Neuronal stem cell (in vitro differentiated cells): ENCODE measurements around the gene KLHDC8B.
"Not testable (repeated sequence)": the region's sequence is repeated elsewhere in the genome, so short reads cannot be mapped to it uniquely, and the experiment has no call there.

Experiments used
- DNase-seq: peaks from one replicate; pipeline ENCODE4 v3.0.0-alpha.2; 2013; ENCODE audit warnings: low spot score
- H2AFZ ChIP-seq: one replicate; pipeline ENCODE4 v1.6.1; 2013; ENCODE audit warnings: mild to moderate bottlenecking, low read length, inconsistent platforms
- H2AK5ac ChIP-seq: 2 replicates; pipeline ENCODE4 v1.6.1; 2013; ENCODE audit warnings: low read depth, mild to moderate bottlenecking, inconsistent platforms, low read length, moderate library complexity, mixed read lengths
- H2BK120ac ChIP-seq: 2 replicates; pipeline ENCODE4 v1.6.1; 2013; ENCODE audit warnings: low read depth, mild to moderate bottlenecking, inconsistent platforms, low read length, moderate library complexity, mixed read lengths
- H2BK12ac ChIP-seq: one replicate; pipeline ENCODE4 v1.6.1; 2013; ENCODE audit warnings: low read length, inconsistent platforms
- H2BK15ac ChIP-seq: 2 replicates; pipeline ENCODE4 v1.6.1; 2013; ENCODE audit warnings: mild to moderate bottlenecking, low read length, inconsistent platforms, mixed read lengths
- H2BK5ac ChIP-seq: one replicate; pipeline ENCODE4 v1.6.1; 2013; ENCODE audit warnings: inconsistent platforms, mild to moderate bottlenecking, low read length, moderate library complexity
- H3K14ac ChIP-seq: one replicate; pipeline ENCODE4 v1.6.1; 2013; ENCODE audit warnings: low read length, inconsistent platforms
- H3K18ac ChIP-seq: 2 replicates; pipeline ENCODE4 v1.6.1; 2013; ENCODE audit warnings: low read length, inconsistent platforms
- H3K23ac ChIP-seq: 2 replicates; pipeline ENCODE4 v1.6.1; 2013; ENCODE audit warnings: low read depth, mild to moderate bottlenecking, mixed read lengths, low read length, inconsistent platforms; ENCODE audit not compliant: poor library complexity
- H3K27ac ChIP-seq: replicated peaks from 3 replicates; pipeline ENCODE4 v1.5.1; 2013; ENCODE audit warnings: low read length, inconsistent platforms
- H3K27me3 ChIP-seq, 3 experiments: 2 replicates each; pipeline ENCODE4 v1.6.1; 2013; ENCODE audit warnings: low read length in 3 of 3, mild to moderate bottlenecking in 2 of 3, inconsistent platforms in 1 of 3, low read depth in 1 of 3, mixed read lengths in 1 of 3, moderate library complexity in 1 of 3; ENCODE audit not compliant: control insufficient read depth in 3 of 3, insufficient read depth in 3 of 3
- H3K36me3 ChIP-seq, 2 donors: replicated peaks in 1 of 2; 2 replicates each; pipeline ENCODE4 v1.6.1; 2013; ENCODE audit warnings: low read length in 2 of 2; ENCODE audit not compliant: control insufficient read depth in 2 of 2, insufficient read depth in 2 of 2
- H3K4ac ChIP-seq: 2 replicates; pipeline ENCODE4 v1.6.1; 2013; ENCODE audit warnings: inconsistent platforms, mild to moderate bottlenecking, low read length, moderate library complexity
- H3K4me1 ChIP-seq, 2 donors: 1 replicate in 1 of 2; 2 replicates in 1 of 2; pipeline ENCODE4 v1.6.1; 2013; ENCODE audit warnings: low read length in 2 of 2, low read depth in 1 of 2; ENCODE audit not compliant: control insufficient read depth in 2 of 2, insufficient read depth in 1 of 2
- H3K4me2 ChIP-seq: one replicate; pipeline ENCODE4 v1.6.1; 2013; ENCODE audit warnings: mild to moderate bottlenecking, low read length, inconsistent platforms; ENCODE audit not compliant: insufficient read depth, poor library complexity, severe bottlenecking
- H3K4me3 ChIP-seq, 2 donors: 2 replicates each; pipeline ENCODE4 v1.5.1; 2013; ENCODE audit warnings: low read length in 2 of 2, mild to moderate bottlenecking in 2 of 2, inconsistent platforms in 1 of 2, moderate library complexity in 1 of 2
- H3K79me1 ChIP-seq: one replicate; pipeline ENCODE4 v1.6.1; 2013; ENCODE audit warnings: low read depth, mild to moderate bottlenecking, inconsistent platforms, low read length, moderate library complexity
- H3K9ac ChIP-seq: one replicate; pipeline ENCODE4 v1.6.1; 2013; ENCODE audit warnings: mild to moderate bottlenecking, low read depth, low read length, inconsistent platforms; ENCODE audit not compliant: poor library complexity
- H3K9me3 ChIP-seq, 2 donors: replicated peaks in 1 of 2; 2 replicates each; pipeline versions ENCODE3 to v1.6.1; 2013; ENCODE audit warnings: low read length in 2 of 2, mild to moderate bottlenecking in 2 of 2, inconsistent platforms in 1 of 2, low read depth in 1 of 2, mixed read lengths in 1 of 2, moderate library complexity in 1 of 2; ENCODE audit not compliant: control insufficient read depth in 2 of 2, insufficient read depth in 1 of 2
- H4K8ac ChIP-seq: one replicate; pipeline ENCODE4 v1.6.1; 2013; ENCODE audit warnings: low read depth, mild to moderate bottlenecking, inconsistent platforms, low read length, moderate library complexity
- H4K91ac ChIP-seq: one replicate; pipeline ENCODE4 v1.6.1; 2013; ENCODE audit warnings: low read length, low read depth, mild to moderate bottlenecking, inconsistent platforms; ENCODE audit not compliant: poor library complexity
- WGBS, 2 donors: extraction: QIAGEN DNeasy Blood & Tissue Kit; methylation state at CpG; one replicate each; pipeline ENCODE4 v1.1.7; 2013; ENCODE audit warnings: missing lambda C conversion rate in 2 of 2, mixed read lengths in 1 of 2; ENCODE audit not compliant: insufficient read length in 2 of 2, insufficient replicate concordance in 1 of 2; ENCODE audit errors: extremely low coverage in 2 of 2; 5-methylcytosine and 5-hydroxymethylcytosine counted together

Gene KLHDC8B

GRCh38 chr3:49218471-49218989 is 47.1 kb downstream of the KLHDC8B start:
- not testable (repeated sequence) for H3K4me2 ChIP-seq, H2BK15ac ChIP-seq, H3K79me1 ChIP-seq, H4K8ac ChIP-seq, H2AFZ ChIP-seq, H2BK120ac ChIP-seq, H2BK5ac ChIP-seq, H4K91ac ChIP-seq, H3K23ac ChIP-seq, H3K27ac ChIP-seq, H3K4ac ChIP-seq, H3K4me1 ChIP-seq, H3K4me3 ChIP-seq, H2BK12ac ChIP-seq, H3K18ac ChIP-seq, H3K36me3 ChIP-seq, DNase-seq, H2AK5ac ChIP-seq, H3K14ac ChIP-seq, H3K9ac ChIP-seq, H3K27me3 ChIP-seq
- no CpG with 5 or more reads among the region's 6 CpGs for WGBS, 2 donors
- peaks cover 7 to 13% of the 10 kb centered on the region in 2 donors for H3K9me3 ChIP-seq

GRCh38 chr3:49219132-49219531 is 47.7 kb downstream of the KLHDC8B start:
- H3K4ac ChIP-seq = no peak overlapping the region
- H4K91ac ChIP-seq = no peak overlapping the region
- WGBS, 2 donors = no CpG with 5 or more reads among the region's 6 CpGs

GRCh38 chr3:49220985-49221563 is 49.7 kb downstream of the KLHDC8B start:
- H3K4me1 ChIP-seq, H2BK5ac ChIP-seq, H3K18ac ChIP-seq, H3K14ac ChIP-seq, H2BK120ac ChIP-seq, H2AFZ ChIP-seq, H3K36me3 ChIP-seq, H3K23ac ChIP-seq, H3K4ac ChIP-seq, H2AK5ac ChIP-seq, H4K91ac ChIP-seq, H3K9ac ChIP-seq, H3K27me3 ChIP-seq, H2BK12ac ChIP-seq, DNase-seq, H4K8ac ChIP-seq, H3K4me2 ChIP-seq, H3K9me3 ChIP-seq, H3K4me3 ChIP-seq, H3K27ac ChIP-seq, H2BK15ac ChIP-seq, H3K79me1 ChIP-seq: not testable (repeated sequence)
- WGBS, 2 donors = no CpG with 5 or more reads among the region's 6 CpGs

More at GRCh38 chr3:49219132-49219531, 47.7 kb downstream of the KLHDC8B start:
- H3K79me1 ChIP-seq = no peaks in the 10 kb centered on the region
- H3K36me3 ChIP-seq = no peaks in the 10 kb centered on the region
- no peak overlapping the region for H2AFZ ChIP-seq
- no peak overlapping the region for H2BK120ac ChIP-seq
- H3K14ac ChIP-seq = no peak overlapping the region
- no peak overlapping the region for H2BK12ac ChIP-seq
- no peak overlapping the region for H3K18ac ChIP-seq
- H3K23ac ChIP-seq = no peak overlapping the region
- peaks cover 1 to 7% of the 10 kb centered on the region in 2 donors for H3K9me3 ChIP-seq
- H4K8ac ChIP-seq = no peak overlapping the region
- H2BK5ac ChIP-seq = no peak overlapping the region
- H3K4me2 ChIP-seq = no peak overlapping the region
- H3K9ac ChIP-seq = no peak overlapping the region
- no peaks in the 10 kb centered on the region for H3K4me1 ChIP-seq
- no peak overlapping the region for H2AK5ac ChIP-seq
- DNase-seq = no peak
- no peaks in the 10 kb centered on the region for H3K27me3 ChIP-seq
- H3K4me3 ChIP-seq = no peak overlapping the region
- no peak overlapping the region for H3K27ac ChIP-seq
- no peak overlapping the region for H2BK15ac ChIP-seq

- Histone ChIP-seq H2BK12ac (no peak overlapping the region), H3K27me3 (no peaks in the 10 kb centered on the region), H2AFZ (no peak overlapping the region), H3K14ac (no peak overlapping the region), H3K4me1 (no peaks in the 10 kb centered on the region), H3K9me3 (peaks cover 0 to 6% of the 10 kb centered on the region in 2 donors), H3K36me3 (no peaks in the 10 kb centered on the region), H3K23ac (no peak overlapping the region), H2BK5ac (no peak overlapping the region), H3K18ac (no peak overlapping the region), H4K8ac (no peak overlapping the region), H4K91ac (no peak overlapping the region), H2AK5ac (no peak overlapping the region), H3K4me3 (no peak overlapping the region), H3K9ac (no peak overlapping the region), H2BK120ac (no peak overlapping the region), H3K4ac (no peak overlapping the region), H3K4me2 (no peak overlapping the region), H2BK15ac (no peak overlapping the region), H3K79me1 (no peaks in the 10 kb centered on the region), H3K27ac (no peak overlapping the region)
- no CpG with 5 or more reads among the region's 3 CpGs for WGBS, 2 donors
- DNase-seq = no peak
Measured at GRCh38 chr3:49222002-49222401, 50.6 kb downstream of the KLHDC8B start.
